ENCODE measurements around the gene STON1.

The STON1 gene

GRCh38 chr2:48530033-48530811, at the start of gene STON1:
STON1 (plus strand) TSS chr2:48530154; CDS start chr2:48580634, 50,480 bp downstream.
- TF ChIP-seq CTCF (conservative IDR thresholded peaks at IDR 0.05; ENCODE audit: control insufficient read depth, insufficient read depth, low read depth, low read length): no peak
- H3K4me3 ChIP-seq (ENCODE audit: control insufficient read depth, low read depth, low read length): peak within 1 kb of the TSS; percentile 74
- peak; percentile 32 for DNase-seq (ENCODE audit: low read depth)

- no peak for TF ChIP-seq CTCF (conservative IDR thresholded peaks at IDR 0.05; ENCODE audit: control insufficient read depth, insufficient read depth, low read depth, low read length)
- H3K4me3 ChIP-seq (ENCODE audit: control insufficient read depth, low read depth, low read length): no peak overlapping the region
- peak; percentile 12 for DNase-seq (ENCODE audit: low read depth)
These were observed 49.4 kb upstream of the STON1 start for GRCh38 chr2:48480526-48480925.

- no peak for TF ChIP-seq CTCF (conservative IDR thresholded peaks at IDR 0.05; ENCODE audit: control insufficient read depth, insufficient read depth, low read depth, low read length)
- peak; percentile 79 for DNase-seq (ENCODE audit: low read depth)
These were observed 47.6 kb upstream of the STON1 start for GRCh38 chr2:48482313-48482712.

GRCh38 chr2:48482769-48483168, 47.2 kb upstream of the STON1 start:
- no peak for TF ChIP-seq CTCF (conservative IDR thresholded peaks at IDR 0.05; ENCODE audit: control insufficient read depth, insufficient read depth, low read depth, low read length)
- peak; percentile 55 for DNase-seq (ENCODE audit: low read depth)
- no peak overlapping the region for H3K4me3 ChIP-seq (ENCODE audit: control insufficient read depth, low read depth, low read length)

More at GRCh38 chr2:48482313-48482712, 47.6 kb upstream of the STON1 start:
- H3K4me3 ChIP-seq (ENCODE audit: control insufficient read depth, low read depth, low read length): no peak overlapping the region

- peak; percentile 79 for DNase-seq (ENCODE audit: low read depth)
- TF ChIP-seq CTCF (conservative IDR thresholded peaks at IDR 0.05; ENCODE audit: control insufficient read depth, insufficient read depth, low read depth, low read length): no peak
- H3K4me3 ChIP-seq (ENCODE audit: control insufficient read depth, low read depth, low read length): no peak overlapping the region
These were observed 46.4 kb upstream of the STON1 start for GRCh38 chr2:48483506-48483905.

GRCh38 chr2:48483916-48484315, 46.0 kb upstream of the STON1 start:
- peak; percentile 84 for DNase-seq (ENCODE audit: low read depth)
- no peak for TF ChIP-seq CTCF (conservative IDR thresholded peaks at IDR 0.05; ENCODE audit: control insufficient read depth, insufficient read depth, low read depth, low read length)
- H3K4me3 ChIP-seq (ENCODE audit: control insufficient read depth, low read depth, low read length): no peak overlapping the region

Measured in fibroblast of mammary gland (primary cell).